Amniotic stem cell (primary cell): ENCODE data around the gene ZXDC.

ENCODE experiments used
- DNase-seq: peaks from one replicate; lab custom pipeline; 2025; lab: John Stamatoyannopoulos, UW

The ZXDC gene

DNA sequence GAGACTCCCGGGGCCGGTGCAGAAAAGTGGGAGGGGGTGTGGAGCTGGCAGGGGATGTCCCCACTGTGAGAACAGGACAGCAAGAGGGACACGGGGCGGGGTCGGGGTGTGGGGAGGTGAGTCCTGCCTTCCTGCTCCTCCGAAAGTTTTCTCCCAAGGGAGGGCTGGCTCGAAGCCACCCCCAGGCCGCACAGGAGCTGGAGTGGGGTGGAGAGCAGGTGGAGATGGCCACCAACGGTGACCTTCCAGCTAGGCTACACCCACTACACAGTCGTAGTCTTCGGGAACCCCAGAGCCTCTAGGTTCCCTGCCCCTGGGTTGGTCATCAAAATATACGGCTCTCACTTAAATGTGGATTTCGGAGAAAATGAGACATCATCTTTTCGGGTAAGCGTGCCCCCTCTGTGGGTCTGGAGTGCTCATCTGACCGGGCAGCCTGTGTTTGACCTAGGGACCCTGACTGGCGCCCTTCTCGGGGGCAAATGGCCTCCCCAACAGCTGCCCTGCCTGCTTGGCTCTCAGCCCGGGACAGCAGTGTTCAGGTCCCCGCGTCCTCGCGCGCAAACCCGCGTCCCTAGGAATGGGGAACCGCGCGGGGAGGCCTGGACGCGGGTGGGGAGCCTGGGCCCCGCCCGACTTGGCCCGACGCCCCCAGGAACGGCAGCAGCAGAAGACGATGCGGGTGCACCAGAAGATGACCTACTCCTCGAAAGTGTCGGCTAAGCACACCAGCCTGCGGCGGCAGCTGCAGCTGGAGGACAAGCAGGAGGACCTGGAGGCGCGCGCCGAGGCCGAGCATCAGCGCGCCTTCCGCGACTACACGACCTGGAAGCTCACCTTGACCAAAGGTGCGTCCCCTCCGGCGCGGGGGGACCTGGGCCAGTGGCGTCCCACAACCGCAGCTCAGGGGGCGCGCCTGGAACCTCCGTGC lies 59.8 kb downstream of the ZXDC start:
- no peak for DNase-seq

DNA sequence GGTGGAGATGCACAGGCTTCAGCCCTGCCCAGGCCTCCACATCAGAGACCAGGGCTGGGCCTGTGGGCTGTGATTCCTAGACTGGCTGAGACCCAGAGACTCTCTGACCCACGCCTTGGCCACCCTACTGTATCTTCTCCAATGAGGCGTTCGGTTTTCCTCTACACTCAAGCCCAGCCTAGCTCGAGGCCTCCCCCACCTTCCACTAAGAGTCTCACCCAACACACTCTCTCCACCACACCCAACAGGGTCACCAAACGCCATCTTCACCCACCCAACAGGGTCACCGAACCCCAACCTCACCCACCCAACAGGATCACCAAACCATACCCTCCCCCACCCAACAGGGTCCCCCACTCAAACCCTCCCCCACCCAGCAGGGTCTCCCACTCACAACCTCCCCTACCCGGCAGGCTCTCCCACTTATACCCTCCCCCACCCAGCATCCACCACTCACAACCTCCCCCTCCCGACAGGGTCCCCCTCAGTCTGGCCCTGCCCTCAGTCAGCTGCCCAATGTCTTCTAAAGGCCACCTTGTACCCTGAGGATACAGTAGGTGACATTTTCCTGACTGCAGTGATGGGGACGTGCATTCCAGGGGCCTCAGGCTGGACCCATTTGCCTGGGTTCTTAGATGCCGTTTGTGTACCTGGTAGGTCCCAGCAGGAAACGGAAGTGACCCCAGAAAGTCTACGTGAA lies 60.6 kb downstream of the ZXDC start:
- no peak for DNase-seq

DNA sequence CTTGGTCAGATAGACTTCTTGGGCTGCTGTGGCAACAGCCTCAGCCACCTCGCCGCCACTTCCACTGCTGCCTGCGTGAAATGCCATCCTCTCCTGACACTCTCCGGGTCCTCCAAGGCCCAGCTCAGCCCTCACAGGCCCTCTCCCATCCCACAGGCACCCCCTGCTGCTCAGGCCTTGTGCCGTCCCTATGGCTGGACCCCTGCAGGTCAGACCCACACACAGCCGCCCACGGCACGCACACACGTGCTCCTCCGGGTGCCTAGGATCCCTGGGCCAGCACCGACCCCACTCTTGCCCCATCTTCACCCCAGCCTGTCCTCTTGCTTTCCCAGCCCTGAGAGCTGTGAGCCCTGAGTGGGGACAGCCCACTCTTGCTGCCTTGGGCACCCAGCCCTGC lies 61.3 kb downstream of the ZXDC start:
- no peak for DNase-seq

DNA sequence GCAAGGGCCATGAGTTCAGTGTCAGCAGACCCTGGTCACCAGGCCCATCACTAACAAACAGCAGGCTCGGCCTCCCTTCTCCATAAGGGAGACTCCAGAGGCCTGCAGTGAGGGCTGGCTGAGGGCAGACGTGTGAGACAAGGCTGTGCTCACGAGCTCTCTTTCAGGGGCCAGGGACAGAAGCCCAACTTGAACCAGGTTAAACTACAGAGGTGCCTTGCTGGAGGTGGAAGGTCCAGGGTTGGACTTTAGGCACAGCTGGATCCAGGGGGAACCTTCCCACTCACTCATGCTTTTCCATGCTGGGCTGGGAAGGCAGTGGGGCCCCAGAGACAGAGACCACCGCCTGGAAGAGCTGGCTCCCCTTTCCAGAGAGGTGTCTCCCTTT lies 62.0 kb downstream of the ZXDC start:
- DNase-seq: no peak

DNA sequence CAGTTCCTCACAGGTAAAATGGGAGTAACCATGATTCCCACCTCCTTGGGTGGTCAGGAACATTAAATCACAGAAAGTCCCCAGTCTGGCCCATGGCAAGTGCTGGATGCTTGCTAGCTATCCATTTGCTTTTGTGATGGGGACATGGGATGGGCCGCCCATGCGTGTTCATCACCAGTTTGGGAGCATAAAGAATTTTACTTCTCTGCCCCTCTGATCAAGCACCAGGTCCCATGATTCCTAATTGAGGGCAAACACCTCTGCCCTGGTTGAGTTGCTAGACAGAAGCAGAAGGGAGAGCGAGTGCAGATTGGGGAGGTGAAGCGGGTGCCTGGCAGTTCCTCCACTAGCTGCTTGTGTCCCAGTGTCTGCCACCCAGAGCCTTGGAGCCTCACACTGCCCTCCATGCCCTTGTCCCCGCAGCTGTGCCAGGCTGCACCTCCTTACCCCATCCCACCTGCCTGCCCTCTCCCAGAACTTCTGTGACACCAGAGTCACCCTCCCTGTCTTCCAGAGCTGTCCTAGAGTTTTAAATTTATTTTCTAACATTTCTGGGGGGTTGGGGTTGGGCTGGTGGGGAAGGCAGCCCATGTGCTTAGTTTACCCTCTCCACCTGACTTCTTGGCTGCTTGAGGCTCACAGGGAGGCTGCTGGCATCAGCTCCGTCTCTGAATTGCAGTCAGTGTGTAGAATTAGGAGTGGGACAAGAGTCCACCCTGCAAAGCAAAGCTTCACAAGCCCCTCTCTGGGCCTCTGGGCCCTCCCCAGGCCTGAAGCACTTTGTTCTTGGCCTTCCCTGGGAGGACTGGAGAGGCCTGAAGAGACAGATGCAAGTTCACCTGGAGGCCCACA lies 62.6 kb downstream of the ZXDC start:
- DNase-seq: no peak

DNA sequence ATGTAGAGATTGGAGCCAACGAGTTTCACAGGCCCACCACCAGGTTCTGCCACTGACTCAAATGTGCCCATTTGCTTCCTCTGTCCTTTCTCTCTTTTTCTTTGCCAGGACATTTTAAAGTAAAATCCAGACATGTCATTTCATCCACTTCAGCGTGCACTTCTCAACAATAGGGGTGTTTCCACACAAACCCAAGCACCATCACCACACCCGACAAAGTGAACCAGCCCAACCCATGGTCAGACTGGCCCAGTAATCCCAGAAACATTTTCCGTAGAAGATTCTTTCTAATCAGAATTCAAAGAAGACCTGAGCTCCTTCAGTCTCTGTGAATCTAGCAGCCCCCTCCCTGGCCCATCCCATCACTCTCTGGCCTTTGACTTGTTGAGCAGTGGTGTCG lies 67.6 kb downstream of the ZXDC start:
- no peak for DNase-seq

DNA sequence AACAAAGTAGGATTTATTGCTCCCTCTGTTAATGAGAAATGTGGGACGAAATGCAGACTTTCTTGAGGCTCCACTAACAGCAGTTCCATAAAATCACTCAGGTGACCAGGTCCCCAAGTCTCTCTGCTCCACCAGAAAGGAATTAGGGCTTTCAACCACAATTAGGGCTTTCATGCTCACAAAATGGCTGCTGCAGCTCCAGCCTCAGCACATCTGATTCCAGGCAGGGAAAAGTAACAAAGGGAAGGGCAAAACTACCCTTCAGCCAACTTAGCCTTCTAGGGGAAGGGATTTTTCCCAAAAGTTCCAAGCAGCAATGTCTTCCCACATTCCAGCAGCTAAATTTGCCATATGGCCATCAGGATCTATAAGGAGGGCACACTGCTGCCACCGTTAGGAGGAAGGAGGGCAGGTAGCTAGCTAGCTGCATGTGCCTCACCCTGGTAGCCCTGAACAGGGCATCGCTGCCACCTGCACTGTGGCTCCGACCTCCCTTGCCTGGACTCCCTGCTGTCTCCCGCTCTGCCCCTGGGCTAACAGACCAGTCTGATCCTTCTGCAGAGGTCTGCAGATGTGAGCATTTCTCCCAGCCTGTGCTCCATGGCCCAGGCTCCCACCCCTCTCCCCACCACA lies 68.2 kb downstream of the ZXDC start:
- DNase-seq: no peak

DNA sequence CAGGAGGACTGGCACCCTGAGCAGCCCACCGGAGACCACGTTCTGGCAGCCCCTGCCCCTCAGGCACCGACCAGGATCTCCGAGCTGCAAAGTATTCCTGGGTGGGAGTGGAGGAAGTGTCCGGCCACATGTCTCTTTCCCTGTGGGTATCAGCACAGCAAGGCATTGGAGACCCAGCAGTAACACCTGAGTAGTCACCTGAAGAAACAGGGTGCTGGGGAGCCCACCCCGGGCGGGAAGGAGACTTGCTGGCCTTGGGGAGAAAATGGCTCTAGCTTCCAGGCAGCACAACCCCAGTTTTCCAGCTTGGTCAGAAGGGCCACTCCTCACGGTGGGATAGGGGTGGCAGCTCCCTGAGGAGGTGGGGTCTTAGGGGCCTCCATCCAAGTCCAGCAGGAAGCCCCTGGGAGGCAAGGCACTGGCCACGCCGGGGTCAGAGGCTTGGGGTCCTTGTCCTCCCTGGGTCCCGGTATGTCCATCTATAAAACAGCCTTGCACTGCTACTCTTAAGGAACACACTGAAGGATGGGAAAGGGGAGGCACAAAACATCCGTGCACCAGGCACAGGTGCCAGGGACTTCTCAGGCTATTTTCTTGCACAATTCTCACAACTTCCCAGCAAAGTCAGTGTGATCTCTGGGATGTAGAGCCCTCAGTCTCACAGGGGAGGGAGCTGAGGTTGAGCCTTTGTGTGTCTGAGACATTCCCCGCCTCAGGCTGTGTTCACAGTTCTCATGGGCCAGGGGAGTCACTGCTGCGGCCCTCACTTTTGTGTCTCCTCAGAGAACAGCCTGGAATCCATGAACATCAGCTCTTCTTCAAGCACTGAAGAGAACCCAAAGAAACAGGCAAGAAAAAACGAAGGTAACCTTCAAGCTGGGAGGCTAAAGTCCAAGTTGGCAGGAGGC lies 69.0 kb downstream of the ZXDC start:
- no peak for DNase-seq

DNA sequence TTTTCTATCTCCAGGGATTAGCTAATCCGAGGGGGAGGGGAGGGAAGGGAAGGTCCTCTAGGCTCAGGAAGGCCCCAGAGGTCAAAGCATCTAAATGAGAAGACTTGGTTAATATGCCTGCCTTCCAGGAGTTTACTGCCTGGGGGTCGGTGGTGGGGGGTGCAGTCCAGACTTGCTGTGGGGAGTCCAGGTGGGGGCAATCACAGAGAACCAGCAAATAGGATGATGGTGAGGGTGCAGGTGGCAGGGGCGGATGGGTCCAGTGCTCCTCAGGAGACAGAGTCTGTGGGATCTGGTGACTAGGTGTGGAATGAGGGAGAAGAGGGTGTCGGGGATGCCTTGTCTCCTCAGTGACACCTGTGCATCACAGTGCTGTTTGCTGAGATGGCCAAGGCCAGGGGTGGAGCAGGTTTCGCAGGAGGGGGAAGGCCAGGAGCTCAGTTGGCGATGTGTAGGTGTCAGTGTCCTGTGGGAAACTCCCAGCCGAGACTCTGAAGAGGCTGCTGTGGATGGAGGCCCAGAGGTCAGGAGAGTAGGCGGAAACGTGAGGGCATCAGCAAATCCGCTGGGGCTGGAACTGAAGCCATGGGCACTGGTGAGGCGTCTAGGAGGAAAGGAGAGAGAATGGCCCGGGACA lies 72.9 kb downstream of the ZXDC start:
- DNase-seq: no peak

DNA sequence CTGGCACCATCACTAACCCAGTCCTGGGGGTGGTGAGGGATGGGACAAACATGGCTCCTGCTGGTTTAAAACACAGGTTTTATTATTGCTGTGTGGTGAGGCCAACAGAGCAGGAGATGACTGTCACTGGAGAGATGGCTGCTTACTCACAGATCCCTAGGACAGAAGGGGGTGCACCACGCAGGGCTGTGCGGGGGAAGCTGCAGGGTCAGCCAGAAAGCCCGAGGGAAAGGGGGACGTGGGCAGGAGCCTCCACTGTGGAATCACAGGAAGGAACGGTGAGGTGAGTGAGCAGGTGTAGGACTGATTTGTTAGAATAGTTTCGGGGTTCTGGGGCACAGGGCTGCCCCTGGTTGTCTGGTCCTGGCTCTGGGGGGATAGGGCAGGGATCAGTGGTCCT lies 73.5 kb downstream of the ZXDC start:
- DNase-seq: no peak

DNA sequence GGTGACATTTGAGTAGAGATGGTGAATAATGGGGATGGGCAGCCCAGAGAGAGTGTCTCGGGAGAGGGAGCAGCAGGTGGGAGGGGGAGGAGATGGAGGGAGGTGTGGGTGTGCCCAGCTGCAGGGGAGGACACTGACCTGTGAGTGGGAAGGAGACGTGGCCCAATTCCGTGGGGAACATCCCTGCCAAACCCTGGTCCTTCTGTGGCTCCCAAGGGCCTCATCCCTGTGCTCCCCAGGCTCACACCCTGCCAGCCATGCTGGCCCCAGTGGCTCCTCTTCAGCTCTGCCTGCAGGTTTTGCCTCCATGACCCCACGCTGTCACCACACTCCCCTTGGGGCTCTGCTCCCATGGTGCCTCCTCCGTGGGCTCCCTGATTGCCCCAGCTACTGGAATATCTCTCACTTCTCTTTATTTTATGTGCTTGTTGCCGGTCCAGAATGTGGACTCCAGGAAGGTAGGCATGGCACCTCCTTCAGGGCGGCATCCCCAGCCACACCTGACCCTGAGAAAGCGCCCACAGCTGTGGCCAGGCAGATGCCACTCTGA lies 74.0 kb downstream of the ZXDC start:
- DNase-seq: no peak

DNA sequence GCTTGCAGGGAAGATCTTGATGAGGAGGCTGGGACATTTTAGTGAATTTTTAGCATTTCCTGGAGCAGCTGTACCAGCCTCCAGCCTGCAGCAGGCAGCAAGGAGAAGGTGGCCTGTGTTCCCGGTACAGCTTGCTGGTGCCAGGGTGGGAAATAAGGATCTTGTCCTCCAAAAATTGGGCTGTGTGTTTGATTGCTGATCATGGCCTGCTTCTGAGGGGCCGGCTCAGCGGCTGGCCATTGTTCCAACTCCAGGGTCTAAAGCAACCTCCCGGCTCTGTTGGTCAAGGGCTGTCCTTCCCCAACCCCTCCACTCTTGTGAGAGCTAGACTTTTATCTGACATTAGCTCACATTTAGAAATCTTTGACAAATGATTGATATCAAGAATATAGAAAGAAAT lies 75.9 kb downstream of the ZXDC start:
- DNase-seq: no peak

DNA sequence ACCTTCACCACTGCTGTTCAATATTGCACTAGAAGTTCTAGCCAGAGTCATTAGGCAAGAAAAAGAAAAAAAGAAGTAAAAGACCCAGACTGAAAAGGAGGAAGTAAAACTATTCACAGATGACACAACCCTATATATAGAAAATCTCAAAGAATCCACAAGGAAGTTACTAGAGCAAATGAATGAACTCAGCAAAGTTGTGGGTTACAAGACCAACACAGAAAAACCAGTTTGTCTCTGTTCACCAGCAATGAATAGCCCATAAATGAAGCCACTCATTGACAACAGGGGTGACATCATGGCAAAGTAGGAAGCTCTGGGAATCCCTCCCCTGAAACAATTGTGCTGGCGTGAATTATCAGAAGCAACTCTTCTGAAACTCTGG lies 76.3 kb downstream of the ZXDC start:
- DNase-seq: no peak

DNA sequence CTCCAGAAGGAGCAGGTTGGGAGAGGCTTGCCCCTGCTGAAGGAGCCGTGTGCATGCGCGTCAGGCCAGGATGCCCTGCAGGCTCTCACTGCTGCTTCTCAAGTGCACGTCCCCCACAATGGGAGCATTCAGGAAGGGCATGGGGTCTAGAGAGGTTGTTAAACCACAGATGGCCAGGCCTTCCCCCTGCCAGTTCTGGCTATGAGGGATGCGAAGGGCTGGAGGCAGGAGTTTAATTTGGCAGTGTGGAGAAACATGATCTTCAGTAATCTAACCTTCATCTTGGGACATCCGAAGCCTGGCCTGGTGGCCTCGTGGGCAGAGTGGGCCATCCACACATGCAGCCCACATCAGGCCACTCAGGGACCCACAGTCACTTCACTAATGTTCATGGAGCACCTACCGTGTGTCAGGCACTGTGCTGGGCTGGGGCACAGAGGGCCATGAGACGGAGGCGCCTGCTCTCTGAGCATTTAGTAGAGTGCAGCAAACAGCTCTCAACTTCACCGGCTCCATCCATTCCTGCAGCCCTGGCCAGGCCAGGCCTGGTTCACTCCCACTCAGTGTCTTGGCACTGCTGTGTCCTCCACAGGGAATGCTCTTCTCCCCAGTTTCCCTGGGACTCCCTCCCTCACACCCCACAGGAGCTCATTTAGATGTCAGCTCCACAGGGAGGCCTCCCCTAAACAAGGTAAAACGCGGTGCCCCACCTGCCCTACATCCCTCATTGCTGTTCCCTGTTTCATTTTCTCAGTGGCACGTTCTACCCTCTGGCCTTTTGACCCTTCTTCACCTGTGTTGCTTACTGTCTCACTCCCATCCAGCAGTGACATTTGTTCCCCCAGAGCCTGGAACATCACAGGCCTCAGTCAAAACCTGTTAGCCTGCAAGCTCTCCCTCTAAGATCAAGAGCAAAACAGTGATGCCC lies 77.0 kb downstream of the ZXDC start:
- no peak for DNase-seq

DNA sequence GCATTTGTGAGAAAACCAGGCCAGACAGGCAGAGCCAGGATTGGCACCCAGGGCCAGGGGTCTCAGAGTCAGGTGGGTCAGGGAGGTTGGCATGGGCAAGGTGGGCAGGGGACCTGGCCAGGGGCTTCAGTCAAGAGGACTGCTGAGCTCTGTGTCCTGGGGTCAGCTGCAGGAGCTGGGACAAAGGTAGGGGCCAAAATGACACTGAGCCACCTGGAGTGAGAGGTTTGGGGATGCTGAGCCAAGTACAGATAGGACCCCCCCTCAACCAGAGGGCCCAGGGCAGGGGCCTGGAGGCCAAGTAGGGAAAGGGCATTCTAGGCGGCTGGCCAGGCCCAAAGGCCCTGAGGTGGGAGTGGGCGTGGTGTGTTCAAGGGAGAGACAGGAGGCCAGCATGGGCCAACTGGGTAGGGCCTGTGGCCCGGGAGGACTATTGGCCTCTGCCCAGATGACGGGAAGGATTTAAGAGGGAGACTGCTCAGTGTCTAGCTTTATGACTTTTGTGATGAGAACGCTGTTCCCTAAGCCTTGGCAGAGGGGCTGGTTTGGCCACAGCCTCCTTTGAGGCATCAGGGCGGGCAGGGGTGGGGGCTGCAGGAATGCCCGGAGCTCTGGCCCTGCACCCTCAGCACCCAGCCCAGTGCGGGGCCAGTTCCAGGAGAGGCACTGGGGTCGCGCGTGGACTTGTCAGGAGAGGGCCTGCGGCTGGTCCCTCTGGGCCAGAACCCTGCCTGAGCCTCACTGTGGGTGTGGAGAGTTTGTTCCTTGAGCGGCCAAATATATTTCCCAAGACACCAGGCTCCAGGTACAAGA lies 77.9 kb downstream of the ZXDC start:
- no peak for DNase-seq

DNA sequence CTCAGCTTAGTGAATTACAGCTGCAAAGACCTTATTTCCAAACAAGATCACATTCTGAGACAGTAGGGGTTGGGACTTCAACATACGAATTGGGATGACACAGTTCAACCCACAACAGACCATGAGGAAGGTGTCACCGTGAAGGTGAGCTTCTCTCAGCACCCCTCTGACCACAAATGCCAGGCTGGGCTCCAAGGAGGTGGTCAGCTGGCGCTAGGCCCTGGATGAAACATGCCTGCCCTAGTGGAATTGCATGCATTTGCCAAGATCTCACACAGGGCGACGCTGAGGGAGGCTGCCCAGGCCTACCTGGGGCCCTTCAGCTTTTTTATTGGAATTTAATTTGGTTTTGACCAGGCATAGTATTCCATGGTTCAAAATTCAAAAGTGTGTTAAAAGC lies 79.2 kb downstream of the ZXDC start:
- no peak for DNase-seq

DNA sequence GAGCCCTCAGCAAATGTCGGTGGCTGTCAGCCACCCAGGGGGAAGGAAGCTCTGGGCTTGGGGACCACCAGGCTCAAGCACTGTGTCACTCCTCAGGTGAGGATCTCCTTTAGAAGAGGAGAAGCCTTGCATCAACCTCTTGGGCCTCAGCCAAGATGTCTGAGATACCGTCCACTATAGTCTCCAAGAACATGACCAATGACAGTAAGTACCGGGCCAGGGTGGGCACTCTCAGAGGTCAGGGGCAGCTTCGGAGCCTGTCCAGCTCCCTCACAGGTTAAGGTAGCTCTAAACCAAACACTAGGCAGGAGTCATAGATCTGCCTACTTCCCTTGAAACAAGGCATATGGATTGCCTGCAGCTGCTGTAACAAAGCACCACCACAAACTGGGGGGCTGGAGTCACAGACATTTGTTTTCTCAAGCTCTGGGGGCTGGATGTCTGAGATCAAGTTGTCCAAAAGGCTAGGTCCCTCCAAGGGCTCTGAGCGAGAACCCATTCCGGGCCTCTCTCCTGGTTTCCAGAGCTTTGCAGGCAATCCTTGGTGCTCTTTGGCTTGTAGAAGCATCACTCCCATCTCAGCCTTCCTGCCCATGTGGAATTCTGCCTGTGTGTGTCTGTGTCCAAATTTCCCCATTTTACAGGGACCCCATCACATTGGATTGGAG lies 79.7 kb downstream of the ZXDC start:
- DNase-seq: no peak

DNA sequence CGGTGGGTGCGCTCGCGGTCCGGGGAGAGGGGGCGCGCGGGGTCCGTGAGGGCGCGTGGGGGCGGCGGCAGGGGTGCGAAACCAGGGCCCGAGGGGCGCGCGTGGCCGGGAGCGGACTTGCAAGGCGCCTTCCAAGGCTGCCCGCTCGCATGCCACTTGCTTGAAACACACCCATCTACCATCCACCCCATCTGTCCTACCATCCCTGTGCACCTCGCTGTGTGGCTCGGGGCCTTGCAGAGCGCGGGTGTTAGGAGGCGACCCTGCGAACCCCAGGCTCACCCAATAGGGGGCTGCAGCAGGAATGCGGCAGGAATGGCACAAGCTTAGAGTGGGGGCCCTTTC lies 80.7 kb downstream of the ZXDC start:
- no peak for DNase-seq
